HG02943 (cell line): ENCODE results near the gene MRPL48.
A peak's percentile ranks its signal among the peaks of the same experiment; 100 is the strongest.
"Not testable (repeated sequence)": the region's sequence is repeated elsewhere in the genome, so short reads cannot be mapped to it uniquely, and the experiment has no call there.

Experiments used
- ATAC-seq: cut with Tn5 transposase; IDR thresholded peaks from one replicate; pipeline ENCODE4 v1.9.1; 2021; ENCODE audit warnings: mild to moderate bottlenecking, low read depth, moderate library complexity; ENCODE audit not compliant: unreplicated experiment

Gene MRPL48

GRCh38 chr11:73787643-73788558 lies at the start of gene MRPL48:
MRPL48 (plus strand) TSS chr11:73787874; CDS start chr11:73787972, 98 bp downstream.
- peak; percentile 89 for ATAC-seq

- ATAC-seq: no peak
Measured at GRCh38 chr11:73743045-73743444, 44.6 kb upstream of the MRPL48 start.

GRCh38 chr11:73746701-73747100 lies 41.0 kb upstream of the MRPL48 start:
- no peak for ATAC-seq

- ATAC-seq: no peak
Measured at GRCh38 chr11:73747762-73748161, 39.9 kb upstream of the MRPL48 start.

- ATAC-seq: no peak
Measured at GRCh38 chr11:73748300-73748699, 39.4 kb upstream of the MRPL48 start.

- no peak for ATAC-seq
Measured at GRCh38 chr11:73749118-73749517, 38.6 kb upstream of the MRPL48 start.

DNA sequence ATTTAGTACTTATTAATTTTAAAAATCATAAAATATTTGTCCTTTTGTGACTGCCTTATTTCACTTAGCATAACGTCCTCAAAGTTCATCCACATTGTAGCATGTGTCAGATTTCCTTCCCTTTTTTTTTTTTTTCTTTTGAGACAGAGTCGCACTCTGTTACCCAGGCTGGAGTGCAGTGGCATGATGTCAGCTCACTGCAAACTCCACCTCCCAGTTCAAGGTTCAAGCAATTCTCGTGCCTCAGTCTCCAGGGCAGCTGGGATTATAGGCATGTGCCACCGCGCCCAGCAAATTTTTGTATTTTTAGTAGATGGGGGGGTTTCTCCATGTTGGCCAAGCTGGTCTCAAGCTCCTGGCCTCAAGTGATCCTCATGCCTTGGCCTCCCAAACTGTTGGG lies 37.4 kb upstream of the MRPL48 start:
- ATAC-seq: no peak

DNA sequence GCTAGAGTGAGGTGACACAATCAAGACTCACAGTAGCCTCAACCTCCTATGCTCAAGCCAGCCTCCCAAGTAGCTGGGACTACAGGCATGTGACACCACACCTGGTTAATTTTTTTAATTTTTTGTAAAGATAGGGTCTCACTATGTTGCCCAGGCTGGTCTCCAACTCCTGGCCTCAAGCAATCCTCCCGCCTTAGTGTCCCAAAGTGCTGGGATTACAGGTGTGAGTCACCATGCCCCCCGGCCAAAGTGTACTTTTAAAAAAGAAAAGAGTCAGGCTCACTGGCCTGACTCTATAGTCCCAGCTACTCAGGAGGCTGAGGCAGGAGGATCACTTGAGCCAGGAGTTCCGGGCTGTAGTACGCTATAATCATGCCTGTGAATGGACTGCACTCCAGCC lies 36.8 kb upstream of the MRPL48 start:
- not testable (repeated sequence) for ATAC-seq

- no peak for ATAC-seq
Measured at GRCh38 chr11:73752216-73752867, 35.3 kb upstream of the MRPL48 start.

DNA sequence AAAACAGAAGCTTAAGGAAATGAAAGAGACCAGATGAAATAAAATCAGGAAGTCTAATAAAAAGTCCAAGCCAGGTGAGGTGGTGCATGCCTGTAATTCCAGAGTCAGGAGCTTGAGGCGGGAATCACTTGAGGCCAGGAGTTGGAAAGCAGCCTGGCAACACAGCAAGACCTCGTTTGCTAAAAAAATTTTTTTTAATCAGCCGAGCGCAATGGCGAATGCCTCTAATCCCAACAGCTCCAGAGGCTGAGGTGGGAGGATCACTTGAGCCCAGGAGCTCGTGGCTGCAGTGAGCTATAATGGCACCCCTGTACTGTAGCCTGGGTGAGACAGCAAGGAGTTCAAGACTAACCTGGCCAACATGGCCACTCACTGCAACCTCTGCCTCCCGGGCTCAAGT lies 34.8 kb upstream of the MRPL48 start:
- ATAC-seq: no peak

GRCh38 chr11:73753938-73754337 lies 33.7 kb upstream of the MRPL48 start:
- ATAC-seq: no peak

DNA sequence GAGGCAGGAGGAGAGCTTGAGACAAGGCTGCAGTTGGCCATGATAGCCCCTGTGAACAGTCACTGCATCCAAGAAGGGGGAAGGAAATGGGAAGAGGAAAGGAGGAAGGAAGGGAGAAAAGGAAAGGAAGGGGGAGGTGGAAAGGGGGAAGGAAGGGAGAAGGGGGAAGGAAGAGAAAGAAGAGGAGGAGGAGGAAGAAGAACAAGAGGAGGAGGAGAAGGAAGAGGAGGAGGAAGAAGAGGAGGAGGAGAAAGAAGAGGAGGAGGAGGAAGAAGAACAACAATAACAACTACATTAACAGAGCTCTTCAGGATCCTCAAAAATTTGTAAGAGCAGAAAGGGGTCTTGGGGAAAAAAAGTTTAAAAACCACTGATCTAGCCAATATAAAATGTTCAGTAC lies 32.0 kb upstream of the MRPL48 start:
- no peak for ATAC-seq

DNA sequence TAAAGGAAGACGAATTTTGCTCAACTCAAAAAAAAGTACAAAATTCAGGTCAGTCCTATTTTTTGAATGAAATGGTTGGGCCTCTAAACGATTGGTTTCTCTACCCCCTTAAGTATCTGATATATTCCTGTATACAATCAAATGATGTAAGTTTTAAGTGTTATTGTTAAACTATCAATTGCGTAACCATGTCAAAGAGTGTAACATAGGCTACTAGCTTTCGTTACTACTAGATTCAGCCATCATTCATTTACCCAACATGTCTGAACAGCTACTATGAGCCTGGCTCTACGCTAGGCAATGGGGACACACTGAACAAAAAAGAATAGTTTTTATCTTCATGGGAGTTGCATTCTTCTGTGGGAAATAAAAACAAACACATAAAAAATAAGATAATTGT lies 30.1 kb upstream of the MRPL48 start:
- no peak for ATAC-seq

DNA sequence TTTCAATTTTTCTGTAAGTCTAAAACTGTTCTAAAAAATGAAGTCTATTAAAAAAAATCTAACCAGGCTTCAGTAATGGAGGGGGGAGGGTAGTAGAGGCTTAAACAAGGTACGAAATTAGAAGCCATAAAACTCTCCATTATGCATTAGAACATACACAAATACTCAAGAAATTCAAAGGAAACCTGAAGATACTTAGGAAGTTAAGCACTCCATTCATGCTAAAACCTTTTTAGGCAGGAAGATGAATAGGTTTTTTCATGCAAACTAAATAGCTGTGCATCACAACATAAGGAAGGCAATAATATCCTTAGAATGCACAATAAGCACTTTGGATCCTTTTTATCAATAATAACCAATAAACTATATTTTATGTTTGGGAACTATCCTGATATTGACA lies 29.2 kb upstream of the MRPL48 start:
- ATAC-seq: no peak

DNA sequence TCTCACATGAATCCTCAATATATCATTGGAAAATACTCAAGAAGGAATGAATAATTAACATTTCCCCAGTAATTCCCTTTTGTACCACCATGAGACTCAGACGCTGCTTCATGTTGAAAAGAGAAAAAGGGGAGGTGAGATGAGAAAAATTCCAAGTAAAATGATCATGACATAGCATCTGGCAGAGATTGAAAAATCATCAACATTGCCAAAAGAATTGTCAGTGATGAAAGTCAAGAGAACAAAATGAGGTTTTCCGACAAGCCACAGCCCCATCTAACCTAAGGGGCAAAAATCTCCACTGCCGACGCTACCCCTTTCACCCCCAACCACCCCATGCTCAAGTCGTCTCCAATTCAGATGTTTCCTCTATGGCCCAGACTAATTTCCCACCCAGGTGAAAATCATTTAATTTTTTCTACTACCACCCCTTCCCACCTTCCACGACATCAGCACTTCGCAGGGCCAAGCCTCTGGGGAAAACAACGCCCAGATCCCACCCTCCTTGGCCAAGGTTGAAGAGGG lies 28.0 kb upstream of the MRPL48 start:
- no peak for ATAC-seq

DNA sequence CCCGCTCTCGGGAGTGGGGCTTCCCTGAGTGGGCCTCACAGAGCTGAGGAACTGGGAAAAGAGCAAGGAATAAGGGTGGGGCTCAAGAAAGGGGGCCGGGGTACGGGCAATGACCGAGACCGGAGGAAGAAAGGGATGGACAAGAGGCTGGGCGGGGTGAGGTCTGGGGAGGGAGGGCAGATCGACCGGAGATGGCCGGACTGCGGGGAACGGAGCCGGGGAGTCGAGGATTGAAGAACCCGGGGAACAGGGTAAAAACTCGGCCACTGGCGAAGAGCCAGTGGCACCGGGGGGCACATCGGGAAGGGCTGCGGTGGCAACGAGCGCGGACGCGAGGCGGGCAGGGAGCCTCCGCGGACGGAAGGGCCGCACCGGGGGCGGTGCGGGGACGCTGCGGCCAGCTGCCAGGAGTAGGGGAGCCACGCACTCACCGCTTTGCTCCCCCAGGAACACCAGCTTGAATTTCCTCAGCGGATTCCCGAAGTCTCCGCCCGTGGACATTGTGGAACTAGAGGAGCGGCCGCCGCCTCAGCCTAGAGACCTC lies 27.5 kb upstream of the MRPL48 start:
- no peak for ATAC-seq

GRCh38 chr11:73760679-73761402 lies 26.8 kb upstream of the MRPL48 start, which contains the start of gene RAB6A:
RAB6A (minus strand) TSS chr11:73761074; CDS start chr11:73760635, 439 bp downstream.
- ATAC-seq: peak; percentile 94

DNA sequence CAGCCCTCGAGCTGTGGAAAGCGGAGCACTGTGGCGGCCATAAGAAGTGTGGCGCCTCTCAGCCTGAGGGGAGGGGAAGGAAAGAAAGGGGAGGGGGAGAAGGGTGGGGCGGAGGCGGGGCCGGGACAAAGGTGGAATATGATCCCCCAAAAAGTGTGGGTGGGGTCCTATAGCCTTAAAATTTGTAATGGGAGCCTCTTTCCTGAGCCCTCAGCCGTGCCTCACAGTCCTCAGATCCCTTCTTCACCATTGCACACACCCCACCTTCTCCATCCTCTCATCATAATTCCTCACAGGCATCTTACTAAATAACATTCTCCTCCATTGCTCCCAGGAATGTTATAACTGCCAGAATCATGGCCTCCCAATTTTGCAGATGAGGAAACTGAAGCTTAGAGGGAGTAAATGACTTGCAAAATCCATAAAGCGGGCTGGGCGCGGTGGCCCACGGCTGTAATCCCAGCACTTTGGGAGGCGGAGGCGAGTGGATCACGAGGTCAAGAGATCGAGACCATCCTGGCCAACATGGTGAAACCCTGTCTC lies 26.2 kb upstream of the MRPL48 start:
- ATAC-seq: peak; percentile 3

DNA sequence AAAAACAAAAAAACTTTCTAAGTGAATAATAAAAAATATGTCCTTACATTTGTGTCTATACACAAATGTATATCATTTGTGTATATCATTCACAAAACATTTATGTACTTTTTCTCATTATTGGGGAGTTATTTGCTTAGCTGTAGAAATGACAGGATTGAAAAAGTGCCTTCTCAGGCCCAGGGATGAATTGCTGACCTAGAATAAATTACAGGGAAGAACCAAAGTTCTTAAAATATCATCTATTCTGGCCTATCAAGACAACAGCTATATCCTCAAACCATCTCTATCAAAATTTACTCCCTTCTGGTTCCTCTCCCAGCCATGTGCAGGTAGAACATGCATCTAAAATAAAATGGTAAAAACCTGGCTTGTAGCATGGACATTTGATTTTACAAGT lies 24.9 kb upstream of the MRPL48 start:
- no peak for ATAC-seq

DNA sequence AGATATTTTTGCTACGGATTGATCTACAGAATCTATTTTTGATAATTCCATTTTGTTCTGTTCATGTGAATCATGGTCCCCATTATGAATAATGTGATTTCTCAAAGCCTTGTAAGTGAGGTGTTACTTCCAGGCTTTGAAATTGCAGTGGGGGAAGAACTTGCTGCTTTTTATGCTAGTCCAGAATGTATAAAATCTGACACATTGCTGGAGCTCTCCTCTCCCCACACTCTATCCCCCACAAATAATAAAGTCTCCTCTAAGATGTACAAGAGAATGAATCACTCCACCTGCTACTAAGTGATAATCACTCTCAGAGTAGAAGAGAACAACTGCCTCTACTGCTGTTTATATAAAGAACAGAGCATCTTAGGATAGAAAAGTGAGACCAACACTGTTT lies 20.9 kb upstream of the MRPL48 start:
- ATAC-seq: no peak
